CD4-positive, CD25-positive, alpha-beta regulatory T cell (primary cell): ENCODE results near the gene DIDO1. TPM values are rescaled to one million over a fixed set of nuclear protein-coding genes. Genes with fewer than 3 reads are reported as not detected.

ENCODE experiments used
- ATAC-seq, 2 donors: fragments of 150-1000 bp; cut with Tn5 transposase; one replicate each; pipeline ENCODE4 v1.10.0; 2021; ENCODE audit warnings: low read depth in 2 of 2, moderate number of reproducible peaks in 2 of 2, moderate library complexity in 1 of 2
- DNase-seq, 3 donors: peaks; one replicate each; pipeline versions ENCODE4 v3.0.0 to v3.0.0-alpha.2; 2012 to 2022; ENCODE audit warnings: mixed read lengths in 1 of 3
- H3K27ac ChIP-seq: one replicate; pipeline ENCODE4 v1.7.0; 2013; ENCODE audit warnings: mild to moderate bottlenecking, low read length; ENCODE audit not compliant: insufficient read depth, poor library complexity, severe bottlenecking
- H3K27me3 ChIP-seq: one replicate; pipeline ENCODE4 v1.7.0; 2013; ENCODE audit warnings: low read length; ENCODE audit not compliant: control insufficient read depth, insufficient read depth
- H3K36me3 ChIP-seq: one replicate; pipeline ENCODE4 v1.7.0; 2013; ENCODE audit warnings: mild to moderate bottlenecking, low read length, moderate library complexity; ENCODE audit not compliant: control insufficient read depth, insufficient read depth
- H3K4me1 ChIP-seq: 2 replicates; pipeline ENCODE4 v1.7.0; 2013; ENCODE audit warnings: mild to moderate bottlenecking, low read length; ENCODE audit not compliant: insufficient read depth, control insufficient read depth, poor library complexity, severe bottlenecking
- H3K4me3 ChIP-seq: one replicate; pipeline ENCODE4 v1.7.0; 2013; ENCODE audit warnings: low read depth, mild to moderate bottlenecking, low read length, moderate library complexity
- H3K9me3 ChIP-seq, 2 experiments: 1 replicate in 1 of 2; 2 replicates in 1 of 2; pipeline ENCODE4 v1.7.0; 2013; ENCODE audit warnings: low read length in 2 of 2, mild to moderate bottlenecking in 1 of 2, moderate library complexity in 1 of 2; ENCODE audit not compliant: control insufficient read depth in 2 of 2
- H3K27ac Mint-ChIP-seq, 3 donors: one replicate each; pipeline ENCODE4 v1.8.0; 2020 to 2022; ENCODE audit warnings: mild to moderate bottlenecking in 3 of 3, mixed read lengths in 3 of 3, moderate library complexity in 2 of 3
- H3K27me3 Mint-ChIP-seq: one replicate; pipeline ENCODE4 v1.8.0; 2022; ENCODE audit warnings: mild to moderate bottlenecking, mixed read lengths
- H3K36me3 Mint-ChIP-seq: one replicate; pipeline ENCODE4 v1.8.0; 2020; ENCODE audit warnings: mixed read lengths
- H3K4me1 Mint-ChIP-seq, 4 donors: one replicate each; pipeline ENCODE4 v1.8.0; 2020 to 2022; ENCODE audit warnings: mixed read lengths in 4 of 4, mild to moderate bottlenecking in 1 of 4
- H3K4me3 Mint-ChIP-seq, 4 donors: one replicate each; pipeline ENCODE4 v1.8.0; 2020 to 2022; ENCODE audit warnings: mild to moderate bottlenecking in 4 of 4, mixed read lengths in 4 of 4, moderate library complexity in 3 of 4
- H3K9me3 Mint-ChIP-seq, 7 donors: one replicate each; pipeline ENCODE4 v1.8.0; 2020 to 2022; ENCODE audit warnings: mixed read lengths in 7 of 7, mild to moderate bottlenecking in 3 of 7, moderate library complexity in 2 of 7
- polyA plus RNA-seq, 4 donors: library from polyadenylated mRNA; unstranded; fragments of 300-500 nt; fragmentation: Illumina TruSeq; gene quantifications; one replicate each; pipeline ENCODE4 v1.2.3, GENCODE V29; 2021
- total RNA-seq: library from RNA; stranded (reverse); gene quantifications from one replicate; pipeline ENCODE4 v1.2.3, GENCODE V29; 2022

The DIDO1 gene
- total and polyA plus RNA-seq, 5 donors from 2014 or later = 30.9 to 80.8 (median 39.9) TPM

- H3K36me3 ChIP-seq = peaks cover 67% of the 10 kb centered on the region
- H3K4me3 ChIP-seq = no peak overlapping the region
- no peaks in the 10 kb centered on the region for H3K9me3 ChIP-seq
- ATAC-seq (no peak), DNase-seq (no peak)
- H3K27ac ChIP-seq = no peak overlapping the region
- peaks cover 16% of the 10 kb centered on the region for H3K4me1 ChIP-seq
- peaks cover 0 to 44% (median 21%) of the 10 kb centered on the region in 4 donors for H3K4me1 Mint-ChIP-seq
- H3K36me3 Mint-ChIP-seq = peaks cover 26% of the 10 kb centered on the region
- H3K27me3 Mint-ChIP-seq = peaks cover 3% of the 10 kb centered on the region
- no peaks in the 10 kb centered on the region for H3K9me3 Mint-ChIP-seq
- no peak overlapping the region for H3K4me3 Mint-ChIP-seq
- H3K27me3 ChIP-seq = no peaks in the 10 kb centered on the region
- no peak overlapping the region for H3K27ac Mint-ChIP-seq
These were observed 17.1 kb upstream of the DIDO1 start for GRCh38 chr20:62943396-62943795.

DNA sequence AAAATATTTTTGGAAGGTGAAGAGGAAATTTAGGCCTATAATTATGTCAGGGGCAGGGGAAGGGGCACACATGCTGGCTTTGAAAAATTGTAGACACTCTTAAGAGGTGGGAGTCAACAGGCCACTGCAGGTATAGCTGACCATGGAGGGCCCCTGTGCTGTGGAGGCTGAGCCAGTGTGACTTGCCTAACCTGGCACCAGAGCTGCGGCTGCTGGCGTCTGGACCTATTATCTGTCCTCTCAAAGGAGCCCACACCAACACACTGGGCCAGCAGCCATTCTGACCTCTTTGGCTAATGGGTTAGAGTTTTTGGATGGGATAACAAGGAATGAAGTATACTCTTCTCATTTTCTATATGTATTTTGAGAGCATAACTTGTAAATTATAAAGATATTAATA lies 16.2 kb upstream of the DIDO1 start:
- peaks cover 17% of the 10 kb centered on the region for H3K4me1 ChIP-seq
- no peak overlapping the region for H3K27ac ChIP-seq
- ATAC-seq = no peak
- no peaks in the 10 kb centered on the region for H3K9me3 Mint-ChIP-seq
- no peaks in the 10 kb centered on the region for H3K27me3 ChIP-seq
- H3K9me3 ChIP-seq = no peaks in the 10 kb centered on the region
- DNase-seq = no peak
- no peak overlapping the region for H3K4me3 Mint-ChIP-seq
- peaks cover 58% of the 10 kb centered on the region for H3K36me3 ChIP-seq
- peaks cover 25% of the 10 kb centered on the region for H3K36me3 Mint-ChIP-seq
- H3K4me1 Mint-ChIP-seq = peaks cover 0 to 48% (median 24%) of the 10 kb centered on the region in 4 donors
- H3K27ac Mint-ChIP-seq = peak overlapping the region in 1 of 3 donors; percentile 77
- peaks cover 4% of the 10 kb centered on the region for H3K27me3 Mint-ChIP-seq
- H3K4me3 ChIP-seq = no peak overlapping the region

GRCh38 chr20:62941792-62942191 lies 15.5 kb upstream of the DIDO1 start:
- H3K27ac Mint-ChIP-seq = no peak overlapping the region
- Histone ChIP-seq H3K4me3 (no peak overlapping the region), H3K27me3 (no peaks in the 10 kb centered on the region), H3K36me3 (peaks cover 54% of the 10 kb centered on the region), H3K9me3 (no peaks in the 10 kb centered on the region), H3K4me1 (peaks cover 22% of the 10 kb centered on the region), H3K27ac (no peak overlapping the region)
- ATAC-seq (no peak), DNase-seq (no peak)
- H3K27me3 Mint-ChIP-seq = peaks cover 4% of the 10 kb centered on the region
- peaks cover 20% of the 10 kb centered on the region for H3K36me3 Mint-ChIP-seq
- peaks cover 4 to 52% (median 26%) of the 10 kb centered on the region in 4 donors for H3K4me1 Mint-ChIP-seq
- no peaks in the 10 kb centered on the region for H3K9me3 Mint-ChIP-seq
- peak overlapping the region in 1 of 4 donors; percentile 47 for H3K4me3 Mint-ChIP-seq

- Histone ChIP-seq H3K27me3 (no peaks in the 10 kb centered on the region), H3K9me3 (no peaks in the 10 kb centered on the region), H3K4me1 (peaks cover 31% of the 10 kb centered on the region), H3K27ac (no peak overlapping the region), H3K4me3 (no peak overlapping the region), H3K36me3 (peaks cover 44% of the 10 kb centered on the region)
- Mint-ChIP-seq H3K27ac (no peak overlapping the region), H3K9me3 (no peaks in the 10 kb centered on the region), H3K36me3 (peaks cover 13% of the 10 kb centered on the region), H3K4me1 (peaks cover 5 to 57% (median 27%) of the 10 kb centered on the region in 4 donors), H3K4me3 (peak overlapping the region in 2 of 4 donors; percentile 47 to 65), H3K27me3 (peaks cover 4% of the 10 kb centered on the region)
- ATAC-seq = no peak
- DNase-seq = no peak
These were observed 14.6 kb upstream of the DIDO1 start for GRCh38 chr20:62940875-62941274.

- peaks cover 4% of the 10 kb centered on the region for H3K27me3 Mint-ChIP-seq
- peak in 1 of 3 donors; percentile 61 for DNase-seq
These were observed 12.0 kb upstream of the DIDO1 start, which contains the start of gene GID8 for GRCh38 chr20:62938105-62938888. TSS of gene GID8 (plus strand) at chr20:62938147. CDS start at chr20:62941503, 3,356 bp downstream.

DNA sequence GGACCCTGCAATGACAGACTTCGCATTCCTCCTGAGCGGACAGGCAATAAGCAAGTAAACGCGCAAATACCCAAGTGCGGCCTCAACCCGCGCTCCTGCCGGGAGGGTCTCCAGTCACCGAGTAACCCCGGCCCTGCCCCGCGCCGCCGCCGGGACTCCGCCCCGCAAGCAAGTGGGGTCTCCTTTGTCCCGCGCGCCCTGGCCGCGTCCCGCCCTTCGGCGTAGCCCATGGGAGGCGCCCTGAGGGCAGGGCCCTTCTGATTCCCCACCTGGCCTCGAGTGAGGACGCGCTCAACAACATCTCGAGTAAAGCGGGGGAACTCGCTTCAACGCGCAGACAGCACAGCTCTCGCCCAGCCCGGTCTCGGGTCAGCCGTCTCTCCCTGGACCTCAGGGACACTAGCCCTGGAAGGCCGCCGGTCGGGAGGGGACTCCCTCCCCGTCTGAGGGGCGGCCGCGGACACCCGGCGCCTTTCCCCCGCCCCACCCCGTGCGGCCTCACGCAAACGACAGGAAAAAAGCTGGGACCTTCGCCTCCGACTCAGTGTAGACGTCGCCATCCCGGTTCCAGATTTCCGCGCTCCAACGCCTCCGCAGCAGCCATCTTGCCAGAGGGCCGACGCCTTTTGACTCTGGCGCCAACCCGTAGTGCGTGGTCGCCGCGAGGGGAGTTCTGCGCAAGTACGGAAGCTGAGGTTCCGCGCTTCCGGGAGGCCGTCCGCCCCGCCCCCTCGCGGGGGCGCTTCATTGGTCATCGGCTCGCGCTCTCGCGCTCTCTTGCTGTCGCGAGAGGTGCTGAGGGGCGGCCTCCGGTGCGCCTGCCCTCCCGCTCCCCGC lies 11.2 kb upstream of the DIDO1 start:
- Mint-ChIP-seq H3K36me3 (peaks cover 6% of the 10 kb centered on the region), H3K27me3 (peaks cover 4% of the 10 kb centered on the region), H3K4me1 (peaks cover 5 to 52% (median 33%) of the 10 kb centered on the region in 4 donors), H3K9me3 (no peaks in the 10 kb centered on the region), H3K27ac (peak overlapping the region; percentile 92 to 98 (median 94)), H3K4me3 (peak overlapping the region in 3 of 4 donors; percentile 97 to 98 (median 98))
- H3K4me3 ChIP-seq = peak overlapping the region; percentile 85
- ATAC-seq (peak; percentile 90 to 91), DNase-seq (peak; percentile 95 to 97 (median 97))
- H3K9me3 ChIP-seq = no peaks in the 10 kb centered on the region
- no peaks in the 10 kb centered on the region for H3K27me3 ChIP-seq
- peak overlapping the region; percentile 81 for H3K27ac ChIP-seq
- peaks cover 45% of the 10 kb centered on the region for H3K4me1 ChIP-seq
- H3K36me3 ChIP-seq = peaks cover 15% of the 10 kb centered on the region

More at GRCh38 chr20:62938105-62938888, 12.0 kb upstream of the DIDO1 start, which contains the start of gene GID8:
- Mint-ChIP-seq H3K4me3 (peak within 1 kb of the TSS; percentile 96 to 99 (median 98)), H3K27ac (peak within 1 kb of the TSS; percentile 92 to 98 (median 97)), H3K9me3 (no peaks in the 10 kb centered on the region), H3K36me3 (peaks cover 6% of the 10 kb centered on the region), H3K4me1 (peaks cover 5 to 54% (median 27%) of the 10 kb centered on the region in 4 donors)
- Histone ChIP-seq H3K4me3 (peak within 1 kb of the TSS; percentile 93), H3K27me3 (no peaks in the 10 kb centered on the region), H3K9me3 (no peaks in the 10 kb centered on the region), H3K27ac (peak within 1 kb of the TSS; percentile 81), H3K4me1 (peaks cover 45% of the 10 kb centered on the region), H3K36me3 (peaks cover 20% of the 10 kb centered on the region)
- peak; percentile 47 to 49 for ATAC-seq

- Histone ChIP-seq H3K4me1 (peaks cover 45% of the 10 kb centered on the region), H3K27ac (no peak overlapping the region), H3K27me3 (no peaks in the 10 kb centered on the region), H3K4me3 (no peak overlapping the region), H3K36me3 (peaks cover 7% of the 10 kb centered on the region), H3K9me3 (no peaks in the 10 kb centered on the region)
- Mint-ChIP-seq H3K27ac (peak overlapping the region in 1 of 3 donors; percentile 60), H3K9me3 (no peaks in the 10 kb centered on the region), H3K4me1 (peaks cover 5 to 45% (median 34%) of the 10 kb centered on the region in 4 donors), H3K27me3 (peaks cover 4% of the 10 kb centered on the region), H3K4me3 (peak overlapping the region in 2 of 4 donors; percentile 33 to 97), H3K36me3 (no peaks in the 10 kb centered on the region)
- no peak for DNase-seq
- ATAC-seq = no peak
These were observed 9.8 kb upstream of the DIDO1 start for GRCh38 chr20:62935968-62936585.
